Measurements from ENCODE around the gene CHRNA1. TPM values are rescaled to one million over a fixed set of nuclear protein-coding genes. Genes with fewer than 3 reads are reported as not detected.

CHRNA1 gene
- total RNA-seq, 1 donor from 2014 or later = not detected

DNA sequence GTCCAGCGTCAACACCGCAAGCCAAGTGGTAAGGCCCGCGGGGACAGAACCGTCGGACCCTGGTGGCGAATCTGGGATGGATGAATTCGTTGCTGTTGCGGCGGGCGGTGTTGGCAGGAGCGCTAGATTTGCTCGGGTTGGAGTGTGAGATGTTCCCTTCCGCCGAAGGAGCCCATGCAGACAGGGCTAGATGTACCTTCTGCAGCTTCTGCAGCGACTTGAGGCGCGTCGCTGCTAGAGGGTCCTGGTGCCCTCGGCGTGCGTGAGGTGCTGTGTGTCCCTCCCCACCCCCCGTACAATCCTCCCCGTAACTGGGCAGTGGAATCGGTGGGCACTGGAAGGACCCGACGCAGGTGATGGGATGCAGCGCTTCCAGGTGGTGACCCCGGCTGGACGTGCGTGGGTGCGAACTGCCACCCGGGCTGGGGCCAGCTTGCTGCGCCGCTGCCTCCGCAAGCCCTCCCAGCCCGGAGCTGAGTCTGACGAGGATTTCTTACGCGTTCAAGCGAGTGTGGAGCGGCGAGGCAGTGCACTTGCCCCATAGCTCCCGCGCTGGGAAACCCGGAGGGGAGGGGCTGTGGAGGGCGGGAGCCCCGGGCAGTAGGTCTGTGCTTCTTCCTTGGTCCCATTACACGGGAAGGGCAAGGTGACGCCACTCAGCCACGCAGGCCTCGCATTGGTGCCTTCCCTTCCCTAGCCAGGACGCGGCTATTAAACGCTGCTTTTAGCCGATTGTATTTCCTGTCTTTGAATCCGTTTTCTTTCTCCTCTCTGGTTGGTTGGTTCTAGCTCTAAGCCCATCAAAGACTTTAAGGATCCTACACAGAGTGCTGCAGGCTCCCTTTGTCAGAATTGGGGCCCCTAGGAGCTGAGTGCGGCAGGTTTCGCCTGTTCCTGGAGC, 34.2 kb downstream of the CHRNA1 start:
- DNase-seq (ENCODE audit: low spot score, unreplicated experiment) = no peak
- Mint-ChIP-seq H3K36me3 (ENCODE audit: insufficient read depth) (no peaks in the 10 kb centered on the region), H3K9me3 (ENCODE audit: low read depth) (no peaks in the 10 kb centered on the region), H3K4me1 (ENCODE audit: low read depth) (no peaks in the 10 kb centered on the region), H3K4me3 (ENCODE audit: low read depth) (peak overlapping the region; percentile 49), H3K27me3 (peaks cover 34% of the 10 kb centered on the region), H3K27ac (no peak overlapping the region)
- TF ChIP-seq CTCF (IDR thresholded peaks at IDR 0.05; ENCODE audit: unreplicated experiment) = no peak

- peaks cover 33% of the 10 kb centered on the region for H3K27me3 Mint-ChIP-seq
- no peak for TF ChIP-seq CTCF (IDR thresholded peaks at IDR 0.05; ENCODE audit: unreplicated experiment)
- no peaks in the 10 kb centered on the region for H3K4me1 Mint-ChIP-seq (ENCODE audit: low read depth)
- DNase-seq (ENCODE audit: low spot score, unreplicated experiment) = no peak
- H3K9me3 Mint-ChIP-seq (ENCODE audit: low read depth) = no peaks in the 10 kb centered on the region
- H3K4me3 Mint-ChIP-seq (ENCODE audit: low read depth) = no peak overlapping the region
- H3K27ac Mint-ChIP-seq = no peak overlapping the region
- no peaks in the 10 kb centered on the region for H3K36me3 Mint-ChIP-seq (ENCODE audit: insufficient read depth)
These were observed 36.2 kb downstream of the CHRNA1 start for GRCh38 chr2:174728096-174728495.

DNA sequence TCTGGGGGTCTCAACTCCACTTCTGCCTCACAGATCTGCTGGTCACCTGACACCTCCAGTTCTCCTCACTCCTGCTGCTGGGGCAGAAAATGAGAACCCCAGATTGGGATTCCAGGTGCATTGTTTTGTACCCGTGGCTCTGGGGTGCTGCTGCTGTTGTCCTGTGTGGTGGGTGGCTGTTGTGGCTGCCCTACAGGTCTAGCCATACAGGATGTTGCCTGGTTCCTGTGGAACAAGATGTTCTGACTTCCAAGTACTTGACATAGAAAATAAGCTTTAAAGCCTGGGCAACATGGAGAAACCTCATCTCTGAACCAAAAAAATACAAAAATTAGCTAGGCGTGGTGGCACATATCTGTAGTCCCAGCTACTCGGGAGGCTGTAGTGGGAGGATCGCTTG, 38.1 kb downstream of the CHRNA1 start:
- Mint-ChIP-seq H3K4me3 (ENCODE audit: low read depth) (no peak overlapping the region), H3K9me3 (ENCODE audit: low read depth) (peaks cover under 1% of the 10 kb centered on the region), H3K27ac (peak overlapping the region; percentile 9), H3K27me3 (peaks cover 23% of the 10 kb centered on the region), H3K4me1 (ENCODE audit: low read depth) (no peaks in the 10 kb centered on the region), H3K36me3 (ENCODE audit: insufficient read depth) (no peaks in the 10 kb centered on the region)
- no peak for DNase-seq (ENCODE audit: low spot score, unreplicated experiment)
- no peak for TF ChIP-seq CTCF (IDR thresholded peaks at IDR 0.05; ENCODE audit: unreplicated experiment)

DNA sequence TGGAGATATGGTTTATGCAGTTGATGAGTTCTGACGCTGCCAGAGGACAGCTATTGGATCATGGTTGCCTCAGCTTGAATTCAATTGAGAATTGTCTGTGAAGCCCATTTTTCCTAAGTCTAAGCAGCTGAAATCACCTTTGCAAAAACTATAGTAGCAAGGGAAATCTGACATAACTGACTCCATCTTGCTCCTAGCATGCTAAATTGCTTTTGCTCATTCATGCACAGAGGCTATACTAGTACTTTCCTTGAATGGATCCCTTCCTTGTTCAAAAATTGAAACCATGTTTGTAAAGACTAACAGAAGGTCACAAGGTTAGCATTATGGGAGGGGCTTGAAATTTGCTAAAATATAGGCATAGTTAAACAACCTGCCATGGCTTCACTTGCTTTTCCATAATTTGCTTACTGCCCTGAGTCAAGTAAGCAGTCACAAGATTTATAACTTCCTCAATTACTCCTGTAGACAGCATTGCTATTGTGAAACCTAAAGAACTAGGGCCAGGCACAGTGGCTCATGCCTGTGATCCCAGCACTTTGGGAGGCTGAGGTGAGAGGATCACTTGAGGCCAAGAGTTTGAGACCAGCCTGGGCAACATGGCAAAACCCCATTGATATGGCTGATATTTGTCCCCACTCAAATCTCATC, 41.2 kb downstream of the CHRNA1 start:
- H3K36me3 Mint-ChIP-seq (ENCODE audit: insufficient read depth) = no peaks in the 10 kb centered on the region

More for the DNA sequence above, 41.2 kb downstream of the CHRNA1 start:
- H3K27me3 Mint-ChIP-seq = peaks cover 2% of the 10 kb centered on the region
- TF ChIP-seq CTCF (IDR thresholded peaks at IDR 0.05; ENCODE audit: unreplicated experiment) = no peak
- H3K27ac Mint-ChIP-seq = no peak overlapping the region
- no peak overlapping the region for H3K4me3 Mint-ChIP-seq (ENCODE audit: low read depth)
- DNase-seq (ENCODE audit: low spot score, unreplicated experiment) = no peak
- peaks cover 7% of the 10 kb centered on the region for H3K9me3 Mint-ChIP-seq (ENCODE audit: low read depth)
- no peaks in the 10 kb centered on the region for H3K4me1 Mint-ChIP-seq (ENCODE audit: low read depth)

Measured in progenitor cell of endocrine pancreas (in vitro differentiated cells).